ENCODE data around the gene MMP3.

MMP3 gene

GRCh38 chr11:102831489-102832440, 11.6 kb downstream of the MMP3 start:
- DNase-seq, result no peak

GRCh38 chr11:102831128-102831488, 12.3 kb downstream of the MMP3 start:
- DNase-seq, result no peak

DNA sequence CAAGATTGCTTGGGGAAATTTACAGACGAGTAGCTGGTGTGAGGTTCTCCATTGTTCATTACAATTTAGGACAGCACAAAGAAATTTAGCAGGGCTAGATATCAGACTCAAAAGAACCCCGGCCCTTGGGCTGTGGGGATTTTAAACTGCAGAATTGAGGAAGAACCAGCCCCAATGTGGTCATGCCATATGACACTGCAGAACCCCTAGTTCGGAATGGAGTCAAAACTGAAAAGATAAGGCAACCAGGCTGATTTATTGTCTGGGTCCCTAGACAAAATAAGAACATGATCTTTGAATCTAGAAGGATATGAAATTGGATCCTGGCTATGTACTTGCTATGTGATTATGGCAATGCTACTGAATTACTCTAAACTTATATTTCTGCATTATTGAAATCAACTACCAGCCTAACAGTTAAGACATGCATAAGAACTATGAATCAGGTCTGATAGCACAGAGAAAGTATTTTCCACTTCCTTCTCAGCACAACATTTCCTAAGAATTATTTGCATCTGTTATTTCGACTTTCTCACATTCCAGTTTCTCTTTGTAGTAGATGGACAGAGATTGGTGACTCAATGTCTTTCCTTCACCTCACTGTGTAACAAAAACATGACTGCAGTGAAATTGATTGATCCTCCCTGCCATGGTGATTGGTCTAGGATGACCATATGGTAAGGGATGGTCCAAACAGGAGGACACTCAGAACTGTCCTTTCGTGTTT, 13.2 kb downstream of the MMP3 start:
- DNase-seq, result no peak

GRCh38 chr11:102829316-102830000, 14.0 kb downstream of the MMP3 start:
- DNase-seq, result no peak

- no peak for DNase-seq
These were observed 18.9 kb downstream of the MMP3 start for GRCh38 chr11:102824556-102824955.

DNA sequence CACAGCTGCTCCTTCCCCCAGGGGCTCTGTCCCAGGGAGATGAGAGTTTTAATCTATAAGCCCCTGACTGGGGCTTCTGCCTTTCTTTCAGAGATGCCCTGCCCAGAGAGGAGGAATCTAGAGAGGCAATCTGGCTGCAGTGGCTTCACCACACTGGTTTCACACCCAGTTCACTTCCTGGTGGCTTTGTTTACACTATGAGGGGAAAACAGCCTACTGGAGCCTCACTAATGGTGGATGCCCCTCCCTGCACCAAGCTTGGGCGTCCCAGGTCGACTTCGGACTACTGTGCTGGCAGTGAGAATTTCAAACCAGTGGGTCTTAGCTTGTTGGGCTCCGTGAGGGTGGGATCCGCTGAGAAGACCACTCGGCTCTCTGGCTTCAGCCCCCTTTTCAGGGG, 23.9 kb downstream of the MMP3 start:
- DNase-seq, result no peak

DNA sequence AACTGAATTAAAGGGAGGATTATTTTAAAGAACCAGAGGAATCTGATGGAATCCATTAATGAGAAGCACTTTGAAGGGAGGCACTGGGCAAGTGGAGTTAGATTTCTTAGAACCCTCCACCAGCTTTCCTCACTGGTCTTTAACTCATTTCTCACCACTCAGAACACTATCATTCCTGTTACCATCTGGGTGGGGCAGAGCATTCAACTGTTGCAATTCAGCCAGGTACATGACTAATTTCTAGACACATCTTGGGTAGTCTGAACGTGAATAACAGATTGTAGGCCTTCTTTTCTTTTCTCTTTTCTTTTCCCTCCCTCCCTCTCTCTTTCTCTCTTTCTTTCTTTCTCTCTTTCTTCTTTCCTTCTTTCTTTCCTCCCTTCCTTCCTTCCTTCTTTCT, 29.9 kb downstream of the MMP3 start:
- DNase-seq, result no peak

GRCh38 chr11:102812188-102812587, 31.2 kb downstream of the MMP3 start:
- DNase-seq, result no peak

- peak; percentile 49 for DNase-seq
These were observed 32.3 kb downstream of the MMP3 start for GRCh38 chr11:102810950-102811660.

- no peak for DNase-seq
These were observed 33.4 kb downstream of the MMP3 start for GRCh38 chr11:102809971-102810370.

- peak; percentile 68 for DNase-seq
These were observed 35.5 kb downstream of the MMP3 start for GRCh38 chr11:102807921-102808320.

DNA sequence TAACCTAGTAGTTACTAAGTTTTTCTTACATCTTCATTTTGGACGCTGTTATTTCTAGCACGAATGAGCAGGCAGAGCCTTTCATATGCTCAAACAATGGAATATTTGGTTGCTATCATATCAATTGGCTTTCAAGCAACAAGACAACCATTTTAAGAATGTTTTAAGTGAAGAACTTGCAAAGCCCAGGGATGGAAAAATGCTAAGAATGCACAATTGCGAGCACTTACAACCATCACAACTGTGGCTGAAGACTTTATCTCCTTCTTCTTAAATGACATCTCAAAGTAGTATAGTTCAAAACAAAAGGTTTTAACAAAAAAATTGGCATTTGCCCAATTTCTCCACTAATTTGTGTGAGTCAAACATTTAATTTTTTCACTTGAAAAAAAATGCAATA, 37.1 kb downstream of the MMP3 start:
- DNase-seq, result no peak

DNA sequence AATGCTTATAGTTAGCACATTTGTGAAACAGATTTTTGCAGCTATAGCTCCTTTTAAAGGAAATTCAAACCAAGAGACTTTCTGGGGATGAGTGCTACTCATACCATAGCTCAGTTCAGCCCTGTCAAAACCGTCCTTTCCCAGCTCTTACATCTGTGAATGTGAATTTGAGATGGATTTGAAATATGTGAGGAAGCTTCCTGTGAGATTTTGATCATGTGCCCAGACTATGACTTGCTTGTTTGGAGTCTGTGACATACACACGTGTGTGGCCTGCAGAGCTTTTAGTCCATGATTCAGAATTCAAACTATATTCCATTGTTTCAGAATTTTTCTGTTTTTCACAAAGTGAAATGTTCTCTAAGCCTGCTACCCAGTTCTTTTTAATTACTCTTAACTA, 41.1 kb downstream of the MMP3 start:
- DNase-seq, result no peak

DNA sequence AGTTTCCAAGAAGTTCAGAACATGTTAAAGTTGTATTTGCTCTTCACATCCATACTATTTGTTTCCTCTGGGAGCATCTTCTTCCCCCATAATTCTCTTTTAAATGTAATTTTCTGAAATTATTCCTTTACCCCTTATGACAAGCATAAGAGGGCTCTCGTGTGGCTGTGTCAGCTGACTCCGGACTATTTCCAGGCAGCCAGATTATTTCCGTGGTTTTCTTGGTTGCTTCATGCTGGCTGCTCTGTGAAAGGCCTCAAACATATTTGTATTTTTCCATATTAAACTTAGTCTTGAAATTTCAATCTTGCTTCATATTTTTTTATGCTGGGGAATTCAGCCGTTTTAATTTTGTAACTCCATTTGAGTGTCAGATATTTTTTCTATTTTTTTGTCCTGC, 42.6 kb downstream of the MMP3 start:
- DNase-seq, result no peak

DNA sequence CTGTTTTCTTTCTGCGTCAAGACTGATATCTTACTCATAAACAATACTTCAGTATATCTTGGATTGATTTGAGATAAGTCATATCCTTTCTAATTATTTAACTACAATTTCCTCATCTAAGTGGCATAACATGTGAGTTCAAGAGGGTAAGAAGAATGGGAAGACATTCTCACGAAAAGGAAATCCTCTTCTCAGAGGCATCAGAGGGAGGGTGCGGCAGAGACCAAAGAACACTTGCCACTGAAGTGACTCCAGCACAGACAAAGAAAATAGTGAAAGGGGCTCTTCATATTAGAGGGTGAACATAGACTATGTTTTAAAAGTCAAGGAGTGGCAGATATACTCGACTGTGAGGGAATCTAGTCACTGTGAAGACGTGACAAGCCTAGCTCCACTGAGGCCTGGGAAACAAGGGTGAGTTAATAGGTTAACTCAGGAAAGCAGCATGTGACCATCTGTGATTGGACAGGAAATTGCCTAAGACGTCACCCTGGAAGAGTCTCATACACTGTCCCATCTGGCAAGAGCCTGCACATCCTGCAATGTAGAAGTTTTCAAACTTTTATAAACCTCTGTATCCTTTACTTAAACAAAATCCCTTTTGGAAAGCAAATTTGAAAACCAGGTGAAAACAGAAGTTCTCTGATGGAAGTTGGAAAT, 43.6 kb downstream of the MMP3 start:
- DNase-seq, result no peak

- DNase-seq, result no peak
These were observed 45.2 kb downstream of the MMP3 start, which contains the start of gene MMP1 for GRCh38 chr11:102798012-102798746. Gene MMP1, minus strand, starts transcription at chr11:102798160. Its CDS starts 68 bp downstream, at chr11:102798092.

DNA sequence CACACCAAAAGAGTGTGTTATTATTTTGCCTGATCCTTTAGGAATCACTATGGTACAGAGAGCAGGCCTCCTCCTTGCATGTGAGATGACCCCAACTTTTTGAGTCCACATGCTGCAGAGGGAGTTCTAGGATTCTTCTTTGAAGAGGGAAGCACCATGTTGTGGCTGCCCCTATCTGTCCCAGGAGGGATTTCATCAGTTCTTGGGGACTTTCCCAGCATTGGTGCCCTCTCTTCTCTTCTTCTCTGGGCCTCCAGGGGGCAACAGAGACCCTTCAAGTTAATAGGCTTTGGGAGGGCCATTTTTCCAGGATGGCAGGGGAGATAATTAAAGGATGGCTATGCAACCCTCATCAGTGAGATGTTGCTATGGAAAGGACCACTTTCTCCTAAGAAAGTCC, 49.0 kb downstream of the MMP3 start:
- no peak for DNase-seq

GRCh38 chr11:102793677-102794290, 49.6 kb downstream of the MMP3 start:
- no peak for DNase-seq

GRCh38 chr11:102792604-102793003, 50.8 kb downstream of the MMP3 start:
- DNase-seq, result no peak

- DNase-seq, result no peak
These were observed 52.0 kb downstream of the MMP3 start for GRCh38 chr11:102791271-102792036.
